Mucosa of descending colon (tissue), 3 donors: ENCODE results near the gene KRTAP3-1. TPM values are rescaled to one million over a fixed set of nuclear protein-coding genes. Genes with fewer than 3 reads are reported as not detected.
"Not testable (repeated sequence)": the region's sequence is repeated elsewhere in the genome, so short reads cannot be mapped to it uniquely, and the experiment has no call there.

Experiments used
- ATAC-seq: fragments of 200-7000 bp; cut with Tn5 transposase; one replicate; pipeline ENCODE4 v1.9.1; 2020; ENCODE audit warnings: mild to moderate bottlenecking, moderate library complexity
- DNase-seq, 3 donors: peaks; one replicate each; pipeline ENCODE4 v3.0.0-alpha.2; 2020
- H3K36me3 ChIP-seq: fragments of 200-600 bp; one replicate; pipeline ENCODE4 v1.8.0; 2021; ENCODE audit warnings: low read depth, mild to moderate bottlenecking
- H3K4me1 ChIP-seq: fragments of 200-600 bp; one replicate; pipeline ENCODE4 v1.8.0; 2021; ENCODE audit warnings: low read depth, mild to moderate bottlenecking
- H3K4me3 ChIP-seq: fragments of 200-600 bp; one replicate; pipeline ENCODE4 v1.8.0; 2021; ENCODE audit warnings: mild to moderate bottlenecking
- H3K9me3 ChIP-seq: fragments of 200-600 bp; one replicate; pipeline ENCODE4 v1.8.0; 2021; ENCODE audit warnings: mild to moderate bottlenecking
- intact Hi-C, 2 donors: fragments of 100-400 bp; cut with DNase I in 1 of 2; cut with micrococcal nuclease in 1 of 2; formaldehyde crosslinking; loops; one replicate each; pipeline versions ENCODE4 v1.11.0 to v1.11.1; 2022; cut with DNase I, micrococcal nuclease
- long read RNA-seq, 2 donors: library from polyadenylated mRNA; unstranded; transcript quantifications; one replicate each; pipeline ENCODE4 v2.0.0, GENCODE V29; 2019 to 2021
- total RNA-seq, 3 donors: library from RNA; stranded (reverse); fragmentation: NEBNext Ultra II Directional in 2 of 3; extraction: Animal tissue kit (Norgen Biotek cat#: 25700) in 2 of 3; gene quantifications; one replicate each; pipeline versions ENCODE4 v1.2.1 to v1.2.4, GENCODE V29; 2021 to 2023
- TF ChIP-seq, protein P1 (sequence below): fragments of 200-600 bp; IDR thresholded peaks from one replicate; pipeline ENCODE4 v1.8.0; 2022; ENCODE audit warnings: antibody characterized with exemption, mild to moderate bottlenecking
- donor health status: DM: no; HTN: no; CAD: no; lungs with moderate emphysema.
- donor health status: DM: no; HTN: no; CAD: no.
- donor health status: DM: no; HTN: yes; CAD: no.

KRTAP3-1 gene
- total RNA-seq = not detected
- long read RNA-seq, donor 1 = 0 reads
- long read RNA-seq, donor 2 = 0 reads

DNA sequence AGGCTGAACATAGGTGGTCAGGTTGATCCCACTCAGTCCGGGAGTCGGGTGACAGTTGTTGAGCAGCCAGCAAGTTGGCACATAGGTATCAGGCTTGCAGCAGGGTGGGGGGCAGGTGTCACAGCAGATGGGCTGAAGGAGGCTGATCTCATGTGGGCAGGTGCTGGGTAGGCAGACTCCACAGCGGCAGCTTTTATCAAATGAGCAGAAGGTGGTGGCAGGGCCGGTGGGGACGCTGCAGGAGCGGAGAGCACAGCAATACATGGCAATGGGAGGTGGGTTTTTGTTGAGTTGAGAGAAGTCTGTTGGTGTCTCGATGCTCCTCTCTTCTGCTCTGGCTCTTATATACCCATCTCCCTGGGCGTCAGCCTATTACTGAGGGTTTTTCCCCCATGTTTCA, at the start of gene KRTAP3-1:
TSS of gene KRTAP3-1 (minus strand) at position 318 of the 400 bp plus-strand sequence. CDS start at position 264, 54 bp downstream.
- no peaks in the 10 kb centered on the region for H3K4me1 ChIP-seq
- DNase-seq = no peak
- intact Hi-C loops = no loop called here
- ATAC-seq = no peak
- H3K4me3 ChIP-seq = no peak within 1 kb of the TSS
- no peaks in the 10 kb centered on the region for H3K36me3 ChIP-seq
- no peaks in the 10 kb centered on the region for H3K9me3 ChIP-seq
- TF ChIP-seq, protein P1, sequence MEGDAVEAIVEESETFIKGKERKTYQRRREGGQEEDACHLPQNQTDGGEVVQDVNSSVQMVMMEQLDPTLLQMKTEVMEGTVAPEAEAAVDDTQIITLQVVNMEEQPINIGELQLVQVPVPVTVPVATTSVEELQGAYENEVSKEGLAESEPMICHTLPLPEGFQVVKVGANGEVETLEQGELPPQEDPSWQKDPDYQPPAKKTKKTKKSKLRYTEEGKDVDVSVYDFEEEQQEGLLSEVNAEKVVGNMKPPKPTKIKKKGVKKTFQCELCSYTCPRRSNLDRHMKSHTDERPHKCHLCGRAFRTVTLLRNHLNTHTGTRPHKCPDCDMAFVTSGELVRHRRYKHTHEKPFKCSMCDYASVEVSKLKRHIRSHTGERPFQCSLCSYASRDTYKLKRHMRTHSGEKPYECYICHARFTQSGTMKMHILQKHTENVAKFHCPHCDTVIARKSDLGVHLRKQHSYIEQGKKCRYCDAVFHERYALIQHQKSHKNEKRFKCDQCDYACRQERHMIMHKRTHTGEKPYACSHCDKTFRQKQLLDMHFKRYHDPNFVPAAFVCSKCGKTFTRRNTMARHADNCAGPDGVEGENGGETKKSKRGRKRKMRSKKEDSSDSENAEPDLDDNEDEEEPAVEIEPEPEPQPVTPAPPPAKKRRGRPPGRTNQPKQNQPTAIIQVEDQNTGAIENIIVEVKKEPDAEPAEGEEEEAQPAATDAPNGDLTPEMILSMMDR = no peak

DNA sequence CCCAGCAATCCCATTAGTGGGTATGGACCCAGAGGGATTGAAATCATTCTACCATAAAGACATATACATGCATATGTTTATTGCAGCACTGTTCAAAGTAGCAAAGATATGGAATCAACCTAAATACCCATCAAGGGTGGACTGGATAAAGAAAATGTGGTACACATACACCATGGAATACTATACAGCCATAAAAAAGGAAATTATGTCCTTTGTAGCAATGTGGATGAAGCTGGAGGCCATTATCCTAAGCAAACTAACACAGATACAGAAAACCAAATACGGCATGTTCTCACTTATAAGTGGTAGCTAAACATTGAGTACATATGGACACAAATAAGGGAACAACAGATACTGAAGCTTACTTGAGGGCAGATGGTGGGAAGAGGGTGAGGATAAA, 48.6 kb upstream of the KRTAP3-1 start:
- DNase-seq (no peak), ATAC-seq (no peak)
- TF ChIP-seq, protein P1 = no peak
- intact Hi-C loops = no loop called here
- Histone ChIP-seq H3K36me3 (no peaks in the 10 kb centered on the region), H3K9me3 (no peaks in the 10 kb centered on the region), H3K4me3 (no peak overlapping the region), H3K4me1 (no peaks in the 10 kb centered on the region)

GRCh38 chr17:41055130-41055529, 46.2 kb upstream of the KRTAP3-1 start, which contains the start of gene KRTAP2-2:
TSS of gene KRTAP2-2 (minus strand) at chr17:41055230. CDS start at chr17:41055211, 19 bp downstream.
- DNase-seq, H3K9me3 ChIP-seq, ATAC-seq, H3K4me1 ChIP-seq, H3K4me3 ChIP-seq, H3K36me3 ChIP-seq, intact Hi-C loops: not testable (repeated sequence)

DNA sequence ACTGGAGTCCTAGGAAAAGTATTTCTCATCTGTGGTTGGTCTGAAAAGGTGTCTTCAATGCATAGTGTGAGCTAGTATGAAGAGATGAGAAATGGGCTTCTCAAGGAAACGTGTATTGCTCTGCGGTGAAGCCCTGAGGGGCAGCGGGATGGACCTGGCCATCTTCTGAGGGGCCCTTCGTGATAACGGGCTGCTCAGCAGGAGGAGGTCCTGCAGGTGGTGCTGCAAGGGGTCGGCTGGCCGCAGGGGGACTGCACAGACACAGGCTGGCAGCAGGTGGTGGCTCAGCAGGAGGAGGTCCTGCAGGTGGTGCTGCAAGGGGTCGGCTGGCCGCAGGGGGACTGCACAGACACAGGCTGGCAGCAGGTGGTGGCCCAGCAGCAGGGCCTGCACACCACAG, 45.6 kb upstream of the KRTAP3-1 start:
- H3K36me3 ChIP-seq, H3K4me3 ChIP-seq: not testable (repeated sequence)

DNA sequence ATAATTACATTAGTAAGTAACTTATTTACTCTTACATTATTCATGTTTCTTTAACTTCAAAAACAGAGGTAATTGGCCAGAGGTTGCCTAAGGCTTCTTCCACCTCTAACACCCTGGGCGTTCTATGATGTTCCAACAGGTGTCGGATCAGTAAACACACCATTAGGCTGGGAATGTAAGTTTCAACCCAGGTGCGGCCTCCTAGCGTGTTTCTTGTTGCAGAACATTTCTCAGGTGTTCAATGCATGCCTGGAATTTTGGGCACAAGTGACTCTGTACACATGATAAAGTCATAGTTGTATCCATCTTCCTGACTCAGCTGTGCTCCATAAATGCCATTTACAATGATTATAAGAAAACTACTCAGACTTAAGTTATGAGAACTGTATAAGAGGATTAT, 45.1 kb upstream of the KRTAP3-1 start:
- no peak overlapping the region for H3K4me3 ChIP-seq
- DNase-seq (no peak), ATAC-seq (no peak)
- no peaks in the 10 kb centered on the region for H3K4me1 ChIP-seq
- no peaks in the 10 kb centered on the region for H3K36me3 ChIP-seq
- no peaks in the 10 kb centered on the region for H3K9me3 ChIP-seq
- intact Hi-C loops = no loop called here
- TF ChIP-seq, protein P1 = no peak

More for the DNA sequence above, 45.6 kb upstream of the KRTAP3-1 start:
- intact Hi-C loops, DNase-seq, H3K9me3 ChIP-seq, ATAC-seq, H3K4me1 ChIP-seq: not testable (repeated sequence)

- no peaks in the 10 kb centered on the region for H3K36me3 ChIP-seq
- intact Hi-C loops = no loop called here
- H3K9me3 ChIP-seq = no peaks in the 10 kb centered on the region
- no peak overlapping the region for H3K4me3 ChIP-seq
- ATAC-seq = no peak
- DNase-seq = no peak
- TF ChIP-seq, protein P1 = no peak
- no peaks in the 10 kb centered on the region for H3K4me1 ChIP-seq
Observed at GRCh38 chr17:41052566-41052965, 43.6 kb upstream of the KRTAP3-1 start.

GRCh38 chr17:41049110-41049509, 40.2 kb upstream of the KRTAP3-1 start:
- Histone ChIP-seq H3K36me3 (no peaks in the 10 kb centered on the region), H3K4me3 (no peak overlapping the region), H3K9me3 (no peaks in the 10 kb centered on the region), H3K4me1 (no peaks in the 10 kb centered on the region)
- ATAC-seq = no peak
- intact Hi-C loops = no loop called here
- DNase-seq = no peak
- TF ChIP-seq, protein P1 = no peak
